NCI-H128 (cell line): ENCODE measurements around the gene CERK.
"Not testable (repeated sequence)": the region's sequence is repeated elsewhere in the genome, so short reads cannot be mapped to it uniquely, and the experiment has no call there.

Experiments used
- DNase-seq: peaks from one replicate; lab custom pipeline; 2025; ENCODE audit not compliant: unreplicated experiment; lab: John Stamatoyannopoulos, UW

CERK gene

DNA sequence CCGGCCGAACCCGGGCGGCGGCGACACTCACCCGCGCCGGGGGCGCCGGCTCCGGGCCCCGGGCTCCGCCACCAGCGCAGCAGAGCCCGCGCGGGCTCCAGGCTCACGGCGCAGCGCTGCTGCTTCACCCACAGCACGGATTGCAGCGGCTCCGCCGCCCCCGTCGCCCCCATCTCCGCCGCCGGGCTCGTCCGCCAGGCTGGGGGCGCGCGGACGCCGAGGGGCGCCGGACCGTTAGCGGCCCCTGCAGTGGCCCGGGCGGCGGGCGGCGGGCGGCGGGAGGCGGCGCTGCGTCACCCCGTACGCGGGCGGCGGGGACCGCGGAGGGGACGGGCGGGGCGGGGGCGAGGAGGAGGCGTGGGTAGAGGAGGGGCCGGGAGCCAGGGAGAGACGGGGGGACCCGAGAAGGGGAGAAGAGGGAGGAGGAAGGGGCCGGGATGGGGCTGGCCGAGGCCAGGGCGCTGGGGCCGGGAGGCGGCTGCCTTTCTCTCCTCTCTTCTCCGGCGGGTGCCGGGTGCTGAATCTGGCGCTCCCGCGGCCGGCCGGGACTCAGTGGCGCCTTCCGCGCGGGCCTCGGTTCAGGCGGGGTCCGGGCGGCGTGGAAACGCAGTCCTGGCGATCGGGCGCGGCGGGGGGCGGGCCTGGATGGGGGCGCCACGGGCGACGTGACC is at the start of gene CERK:
CERK (minus strand) TSS at position 277 of the 671 bp plus-strand sequence; CDS start at position 173, 104 bp downstream.
- DNase-seq, result no peak

DNA sequence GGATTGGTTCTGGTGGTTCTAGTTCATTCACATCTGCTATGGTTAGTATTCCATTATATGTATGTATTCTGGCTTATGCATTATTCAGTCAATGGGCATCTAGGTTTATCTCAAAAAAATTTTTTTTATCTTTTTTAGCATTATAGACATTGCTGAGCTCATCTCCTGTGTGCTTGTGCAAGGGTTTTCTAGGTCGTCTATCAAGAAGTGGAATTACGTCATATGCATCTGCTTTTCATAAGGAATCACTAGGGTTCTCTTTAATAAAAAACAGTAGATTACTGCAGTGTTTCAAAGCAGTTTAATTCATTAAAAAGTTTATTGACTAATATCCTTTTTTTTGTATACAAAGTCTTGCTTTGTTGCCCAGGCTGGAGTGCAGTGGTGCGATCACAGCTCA is 45.7 kb upstream of the CERK start:
- DNase-seq, result no peak

GRCh38 chr22:46782200-46782599 is 44.1 kb upstream of the CERK start:
- not testable (repeated sequence) for DNase-seq

GRCh38 chr22:46781291-46781690 is 43.2 kb upstream of the CERK start:
- no peak for DNase-seq

DNA sequence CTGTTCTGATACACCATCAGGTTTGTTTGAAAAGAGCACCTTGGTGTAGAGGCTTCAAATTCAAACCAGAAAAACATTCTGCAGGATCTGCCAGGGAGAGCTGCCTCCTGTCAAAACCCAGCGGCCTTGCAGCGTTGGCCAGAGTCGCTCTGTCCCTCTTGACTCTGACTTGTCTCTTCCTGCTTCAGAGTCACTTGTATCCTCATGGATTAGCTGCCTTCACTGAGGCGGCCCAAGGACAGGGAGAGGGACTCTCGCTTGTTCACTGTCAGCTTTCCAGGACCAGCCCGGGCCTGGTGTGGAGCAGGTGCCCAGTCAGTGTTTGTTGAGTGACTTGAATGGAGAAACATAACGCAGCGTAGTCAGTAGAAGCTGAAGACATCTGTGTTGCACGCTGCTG is 42.4 kb upstream of the CERK start:
- DNase-seq, result no peak

DNA sequence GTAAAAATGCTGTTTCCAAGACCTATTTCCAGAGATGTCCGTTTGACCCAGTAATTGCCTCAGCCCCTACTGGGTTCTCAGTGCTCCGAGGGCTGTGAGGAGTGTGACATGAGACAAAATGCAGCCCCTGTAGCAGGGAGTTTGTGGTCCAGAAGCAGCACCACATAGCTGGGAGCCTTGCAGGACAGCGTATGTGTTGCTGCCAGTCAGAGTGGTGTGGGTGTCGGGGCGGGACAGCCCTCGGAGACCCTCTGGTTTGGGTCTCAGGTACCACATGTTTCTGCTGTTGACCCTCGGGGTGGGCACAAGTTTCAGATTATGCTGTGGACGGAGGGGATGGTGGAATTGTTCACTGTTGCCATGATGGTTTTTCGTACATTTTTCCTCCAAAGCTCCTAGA is 41.6 kb upstream of the CERK start:
- no peak for DNase-seq

GRCh38 chr22:46779023-46779422 is 41.0 kb upstream of the CERK start:
- no peak for DNase-seq

DNA sequence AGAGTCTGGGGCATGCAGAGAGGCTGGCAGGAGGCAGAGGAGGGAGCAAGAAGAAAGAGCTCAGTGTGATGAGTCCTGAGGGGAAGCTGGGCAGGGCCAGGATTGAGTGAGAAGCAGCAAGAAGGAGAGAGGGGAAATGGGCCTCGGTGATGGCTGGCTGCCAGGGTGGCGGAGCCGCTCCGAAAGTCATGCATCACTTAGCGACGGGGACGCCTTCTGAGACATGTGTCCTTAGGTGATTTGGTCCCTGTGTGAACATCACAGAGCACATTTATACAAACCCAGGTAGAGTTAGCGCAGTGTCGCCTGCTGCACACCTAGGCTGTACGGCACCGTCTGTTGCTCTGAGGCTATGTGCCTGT is 39.5 kb upstream of the CERK start:
- no peak for DNase-seq

DNA sequence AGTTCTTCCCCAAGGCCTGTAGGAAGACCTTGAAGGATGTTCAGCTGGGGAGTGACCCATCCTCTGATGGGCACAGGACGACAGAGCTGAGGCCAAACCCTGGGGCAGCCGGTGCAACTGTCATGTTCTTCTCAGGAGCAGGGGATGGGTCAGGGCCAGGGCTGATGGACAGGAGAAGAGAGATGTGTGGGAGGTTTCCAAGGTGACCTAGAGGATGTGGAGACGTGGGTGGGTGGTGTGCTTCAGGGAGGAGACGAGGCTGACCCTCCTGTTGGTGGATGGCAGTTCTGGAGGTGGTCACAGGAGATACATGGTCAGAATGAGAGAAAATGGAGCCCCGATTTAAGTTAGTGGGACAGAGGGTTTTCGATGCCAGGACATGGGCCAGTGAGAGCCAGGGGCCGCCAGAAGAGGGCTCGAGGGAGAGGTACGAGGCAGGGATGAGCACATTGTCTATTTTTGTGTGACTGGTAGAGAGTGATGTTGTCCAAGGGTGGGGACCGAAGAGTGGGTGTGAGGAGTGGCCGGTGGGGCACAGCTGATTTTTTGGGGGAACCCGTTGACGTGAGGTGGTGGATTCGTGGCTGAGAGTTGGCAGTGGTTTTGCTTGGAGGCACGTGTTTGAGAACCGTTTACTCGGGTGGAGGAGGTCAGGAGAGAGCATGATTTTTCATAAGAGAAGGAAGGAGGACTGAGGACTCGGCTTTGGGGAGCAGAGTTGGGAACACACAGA is 39.0 kb upstream of the CERK start:
- no peak for DNase-seq

DNA sequence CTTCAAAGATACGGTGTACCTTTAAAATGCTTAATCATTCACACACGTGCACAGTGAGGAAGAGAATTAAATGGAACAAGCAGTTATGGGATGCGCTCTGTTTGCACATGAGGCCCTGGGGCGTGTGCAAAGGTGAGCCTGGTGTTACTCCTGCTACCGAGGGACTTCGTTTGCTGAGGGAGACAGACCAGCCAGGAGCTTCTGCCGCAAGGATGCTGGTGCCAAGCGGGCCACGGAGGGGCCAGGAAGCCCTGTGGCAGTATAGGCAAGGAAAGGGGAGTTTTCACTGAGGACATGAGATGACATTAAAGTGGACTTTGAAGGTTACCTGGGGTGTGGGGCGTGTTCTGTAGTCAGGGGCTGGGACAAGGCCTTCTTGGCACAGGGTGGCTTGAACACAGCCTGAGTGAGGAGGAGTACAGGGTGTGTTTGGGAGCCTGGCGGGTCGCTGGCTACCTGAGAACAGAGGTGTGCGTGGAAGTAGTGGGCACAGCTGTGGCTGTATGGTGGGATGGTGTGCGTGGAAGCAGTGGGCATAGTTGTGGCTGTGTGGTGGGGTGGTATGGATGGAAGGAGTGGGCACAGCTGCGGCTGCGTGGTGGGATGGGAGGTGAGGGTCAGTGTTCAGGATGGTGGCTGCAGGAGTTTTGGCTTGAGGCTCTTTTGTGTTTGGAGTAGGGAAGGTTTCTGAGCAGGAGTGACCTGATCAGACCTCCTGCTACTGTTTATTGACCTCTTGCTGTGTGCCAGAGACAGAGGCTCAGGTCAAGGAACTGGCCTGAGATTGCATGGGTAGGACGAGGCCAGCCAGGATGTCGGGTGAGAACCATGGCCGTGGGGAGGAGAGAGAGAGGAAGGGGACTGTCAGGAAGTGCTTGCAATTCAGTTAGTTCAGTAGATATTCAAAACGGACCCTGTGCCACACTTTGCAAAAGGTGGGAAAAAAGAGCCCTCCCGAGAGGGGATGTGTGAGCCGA is 38.1 kb upstream of the CERK start:
- DNase-seq, result no peak

GRCh38 chr22:46774980-46775849 is 37.2 kb upstream of the CERK start:
- DNase-seq, result no peak

DNA sequence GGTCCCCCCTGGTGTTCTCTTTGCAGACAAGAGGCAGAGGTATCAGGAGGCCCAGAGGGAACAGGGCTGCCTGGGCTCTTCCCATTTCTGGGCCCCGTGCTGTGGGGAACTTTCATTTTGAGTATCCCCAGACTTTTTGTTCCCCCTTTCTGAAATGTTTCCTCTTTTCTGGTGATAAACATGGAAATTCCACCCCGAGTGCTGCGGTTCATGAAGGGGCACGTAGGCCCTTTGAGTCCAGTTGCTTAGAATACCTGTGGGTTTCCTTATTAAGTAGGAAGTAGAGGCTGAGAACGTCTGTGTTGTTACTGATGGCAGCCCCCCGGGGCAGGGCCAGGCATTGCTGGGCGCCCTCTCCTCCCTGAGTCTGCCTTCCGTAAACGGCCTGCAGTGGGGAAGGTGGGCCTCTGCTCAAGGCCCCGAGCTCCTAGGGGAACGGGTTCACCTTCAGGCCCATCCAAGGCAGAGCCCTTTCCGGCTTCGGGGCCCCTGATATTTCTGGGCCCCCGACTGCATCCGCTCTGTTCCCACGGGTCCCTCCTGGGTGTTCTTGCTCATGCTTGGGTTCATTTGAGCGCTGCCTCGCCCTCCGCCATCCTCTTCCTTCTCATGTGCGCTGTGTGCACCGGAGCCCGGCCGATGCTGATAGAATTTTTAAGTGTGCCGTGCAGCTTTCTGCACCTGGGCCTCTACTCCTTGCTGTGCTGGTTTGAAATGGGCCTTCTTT is 36.4 kb upstream of the CERK start:
- no peak for DNase-seq

GRCh38 chr22:46773076-46773475 is 35.0 kb upstream of the CERK start:
- no peak for DNase-seq

DNA sequence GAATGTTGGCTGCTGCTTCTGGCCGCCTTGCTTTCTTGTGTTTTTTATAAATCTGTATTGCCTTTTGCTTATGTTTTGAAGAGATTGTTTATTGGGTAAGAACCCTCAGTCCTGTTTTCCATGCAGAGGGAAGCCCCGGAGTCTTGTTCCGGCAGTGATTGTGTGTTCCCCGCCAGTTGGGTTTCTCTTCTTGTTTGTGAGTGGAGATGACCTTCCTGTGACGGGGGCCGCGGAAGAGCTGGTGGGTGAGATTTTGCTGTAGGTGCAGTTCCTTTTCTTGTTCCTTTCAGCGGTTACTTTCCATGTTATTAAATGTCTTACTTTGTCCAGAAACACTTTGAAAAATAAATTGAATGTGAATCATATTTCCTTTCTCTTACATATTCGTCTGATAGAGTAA is 32.7 kb upstream of the CERK start:
- DNase-seq, result no peak

GRCh38 chr22:46770151-46770641 is 32.1 kb upstream of the CERK start:
- DNase-seq, result no peak

GRCh38 chr22:46769706-46770105 is 31.7 kb upstream of the CERK start:
- DNase-seq, result no peak

DNA sequence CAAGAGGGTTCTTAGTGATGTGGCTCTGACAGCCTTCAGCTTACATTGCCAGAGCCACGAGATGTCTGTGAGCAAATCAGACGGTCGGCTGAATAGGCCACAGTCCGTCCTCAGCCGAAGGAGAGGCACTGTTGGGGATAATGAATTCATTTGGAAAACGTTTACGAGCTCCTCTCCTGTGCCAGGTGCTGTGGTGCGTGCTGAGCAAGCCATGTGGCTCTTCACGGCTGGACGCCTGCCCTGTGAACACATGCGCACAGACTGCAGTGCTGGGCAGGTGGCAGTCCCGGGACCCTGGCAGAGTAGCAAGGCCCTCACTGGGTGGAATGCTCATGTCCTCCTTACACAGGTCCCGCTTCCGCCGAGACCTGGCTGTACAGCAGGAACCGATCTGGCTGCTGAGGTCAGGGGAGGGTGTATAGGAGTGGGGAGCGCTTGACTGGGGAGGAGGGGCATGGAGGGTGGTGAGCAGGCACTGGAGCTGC is 31.2 kb upstream of the CERK start:
- no peak for DNase-seq

- DNase-seq, result no peak
Measured at GRCh38 chr22:46767249-46767985, 29.4 kb upstream of the CERK start.

DNA sequence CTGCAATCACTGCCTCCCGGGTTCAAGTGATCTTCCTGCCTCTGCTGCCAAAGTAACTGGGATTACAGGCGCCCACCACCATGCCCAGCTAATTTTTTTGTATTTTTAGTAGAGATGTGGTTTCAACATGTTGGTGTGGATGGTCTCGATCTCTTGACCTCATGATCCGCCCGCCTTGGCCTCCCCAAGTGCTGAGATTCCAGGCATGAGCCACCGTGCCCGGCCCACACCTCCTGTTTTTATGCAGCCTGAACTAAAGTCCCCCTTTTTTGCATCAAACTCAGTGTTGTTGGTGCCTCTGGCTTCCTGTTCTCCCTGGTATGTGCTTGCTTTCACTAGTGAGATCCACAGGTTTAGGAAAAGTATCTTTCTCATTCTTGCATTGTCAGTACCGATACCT is 28.6 kb upstream of the CERK start:
- no peak for DNase-seq
